HG03575 (cell line): ENCODE measurements around the gene TUBB3.
"Not testable (repeated sequence)": the region's sequence is repeated elsewhere in the genome, so short reads cannot be mapped to it uniquely, and the experiment has no call there.

ENCODE experiments used
- ATAC-seq: cut with Tn5 transposase; IDR thresholded peaks from one replicate; pipeline ENCODE4 v1.9.1; 2021; ENCODE audit not compliant: unreplicated experiment, insufficient number of reproducible peaks, low FRiP score; ENCODE audit errors: extremely low read depth

TUBB3 gene

DNA sequence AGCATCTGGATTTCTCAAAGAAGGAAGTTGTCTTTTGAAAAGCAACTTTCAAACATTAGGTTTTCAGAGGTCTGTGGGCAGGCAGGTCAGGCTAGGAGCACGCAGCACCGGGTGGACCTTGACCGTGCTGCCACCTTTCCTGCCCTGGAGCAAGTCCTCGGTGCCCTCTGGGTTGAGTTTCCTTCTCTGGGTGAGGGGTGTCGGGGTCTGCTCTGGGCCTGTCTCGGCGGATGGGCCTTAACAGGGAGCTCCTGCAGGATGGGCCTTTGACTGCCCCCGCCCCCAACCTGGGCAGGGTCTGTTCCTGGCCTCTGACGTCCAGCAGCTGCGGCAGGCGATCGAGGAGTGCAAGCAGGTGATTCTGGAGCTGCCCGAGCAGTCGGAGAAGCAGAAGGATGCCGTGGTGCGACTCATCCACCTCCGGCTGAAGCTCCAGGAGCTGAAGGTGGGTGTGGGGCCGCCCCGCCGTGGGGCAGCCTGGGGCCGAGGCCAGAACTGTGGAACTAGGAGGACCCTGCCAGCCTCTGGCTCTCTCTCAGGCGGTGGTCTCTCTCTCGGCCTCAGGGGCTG is 34.2 kb downstream of the TUBB3 start:
- ATAC-seq, result no peak

DNA sequence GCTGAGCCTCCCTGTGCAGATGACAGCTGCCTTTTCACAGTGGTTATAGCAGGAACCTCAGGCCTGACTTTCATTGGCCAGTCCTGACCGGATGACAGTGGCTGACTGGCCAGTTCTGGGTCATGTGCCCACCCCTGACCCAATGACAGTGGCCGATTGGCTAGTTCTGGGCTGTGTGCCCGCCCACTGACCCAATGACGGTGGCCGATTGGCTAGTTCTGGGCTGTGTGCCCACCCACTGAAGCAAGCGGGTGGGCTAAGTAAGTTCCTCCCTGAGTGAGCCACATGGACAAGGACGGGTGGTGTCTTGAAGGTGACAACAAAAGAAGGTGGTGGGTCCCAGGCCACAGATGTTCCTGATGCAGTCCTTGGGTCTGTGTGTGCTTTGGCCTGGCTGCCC is 34.9 kb downstream of the TUBB3 start:
- no peak for ATAC-seq

DNA sequence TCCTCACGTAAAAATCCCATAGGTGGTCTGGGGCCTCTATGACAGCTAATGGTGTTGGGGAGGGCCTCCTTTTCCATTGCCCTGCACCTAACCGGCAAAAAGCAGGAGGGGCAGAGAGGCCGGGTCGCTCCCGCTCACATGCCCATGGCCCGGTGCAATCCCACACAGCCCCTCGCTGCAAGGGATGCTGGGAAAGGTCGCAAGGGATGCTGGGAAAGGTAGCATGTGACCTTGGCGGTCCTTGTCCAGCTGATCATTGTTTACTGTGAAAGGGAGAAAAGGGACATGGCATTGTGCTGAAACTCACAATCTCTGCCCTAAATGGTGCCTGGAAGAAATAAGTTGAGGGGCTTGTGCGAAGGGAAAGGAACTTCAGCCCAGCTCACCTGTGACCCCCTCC is 35.5 kb downstream of the TUBB3 start:
- no peak for ATAC-seq

DNA sequence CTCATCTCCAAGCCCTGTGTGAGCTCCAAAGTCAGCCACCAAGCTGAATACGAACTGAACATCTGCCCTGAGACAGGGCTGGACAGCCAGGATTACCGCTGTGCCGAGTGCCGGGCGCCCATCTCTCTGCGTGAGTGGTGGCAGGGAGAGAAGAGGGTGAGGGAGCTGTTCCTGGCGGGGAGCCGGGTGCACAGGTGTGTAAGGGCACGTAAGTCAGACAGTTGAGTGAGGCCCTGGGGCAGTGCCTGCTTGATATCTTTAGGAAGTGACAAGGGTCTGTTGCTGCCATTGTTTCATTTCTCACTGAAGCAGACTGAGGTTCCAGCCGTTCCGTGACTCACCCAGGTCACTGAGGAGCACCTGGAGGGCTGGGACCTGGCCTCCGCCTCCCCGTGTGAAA is 37.8 kb downstream of the TUBB3 start:
- ATAC-seq, result no peak

DNA sequence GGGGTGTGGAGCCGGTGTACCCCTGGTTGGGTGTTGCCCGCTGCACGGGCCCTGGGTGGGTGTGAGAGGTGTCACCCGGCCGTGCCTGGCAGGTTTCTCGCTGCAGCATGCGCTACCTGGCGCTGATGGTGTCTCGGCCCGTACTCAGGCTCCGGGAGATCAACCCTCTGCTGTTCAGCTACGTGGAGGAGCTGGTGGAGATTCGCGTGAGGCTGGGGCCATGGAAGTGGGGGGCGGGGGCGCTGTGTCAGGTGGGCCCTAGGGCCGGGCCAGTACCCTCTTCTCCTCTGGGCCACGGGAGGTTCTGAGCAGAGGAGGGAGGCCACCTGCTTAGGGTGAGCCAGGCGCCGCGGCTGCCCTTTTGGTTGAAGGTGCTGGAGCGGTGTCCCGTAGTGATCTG is 38.8 kb downstream of the TUBB3 start:
- ATAC-seq, result no peak

DNA sequence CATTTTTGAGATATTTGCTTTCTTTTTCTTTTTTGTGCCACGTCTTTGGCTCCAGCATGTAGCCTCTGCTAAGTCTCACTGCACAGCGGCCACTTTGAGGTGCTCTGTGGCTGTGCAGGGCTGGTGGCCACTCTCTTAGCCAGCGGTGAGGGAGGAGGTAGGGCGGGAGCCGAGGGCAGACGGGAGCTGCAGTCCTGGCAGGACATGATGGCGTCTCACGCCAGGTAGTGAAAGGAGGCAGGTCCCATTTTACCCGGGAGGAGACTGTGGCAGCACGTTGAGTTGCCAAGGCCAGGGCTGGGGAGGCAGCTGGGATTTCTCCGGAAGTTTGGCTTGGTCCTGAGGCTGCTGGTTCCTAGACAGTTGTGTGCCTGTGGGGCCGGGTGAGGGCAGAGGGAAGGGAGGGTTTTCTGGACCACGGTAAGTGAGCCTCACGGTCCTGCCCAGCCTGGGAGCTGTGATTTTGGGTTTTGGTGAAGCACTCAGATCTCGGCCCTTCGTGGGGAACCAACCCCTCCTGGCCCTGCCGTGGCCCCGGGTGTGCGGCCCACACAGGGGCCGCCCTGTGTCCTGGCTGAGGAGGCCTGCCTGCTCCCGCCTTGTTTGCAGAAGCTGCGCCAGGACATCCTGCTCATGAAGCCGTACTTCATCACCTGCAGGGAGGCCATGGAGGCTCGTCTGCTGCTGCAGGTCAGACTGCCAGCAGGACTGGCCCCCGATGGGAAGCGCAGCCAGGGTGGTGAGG is 39.8 kb downstream of the TUBB3 start:
- no peak for ATAC-seq

DNA sequence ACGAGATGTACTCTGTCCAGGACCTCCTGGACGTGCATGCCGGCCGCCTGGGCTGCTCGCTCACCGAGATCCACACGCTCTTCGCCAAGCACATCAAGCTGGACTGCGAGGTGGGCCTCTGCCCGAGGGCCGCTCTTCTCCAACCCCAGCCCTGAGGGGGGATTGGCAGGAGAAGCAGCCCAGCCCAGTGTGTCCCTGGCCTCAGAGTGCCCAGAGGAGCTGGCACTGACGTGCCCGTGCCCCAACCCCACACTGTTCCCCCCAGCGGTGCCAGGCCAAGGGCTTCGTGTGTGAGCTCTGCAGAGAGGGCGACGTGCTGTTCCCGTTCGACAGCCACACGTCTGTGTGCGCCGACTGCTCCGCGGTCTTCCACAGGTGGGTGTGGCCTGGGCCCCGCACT is 41.1 kb downstream of the TUBB3 start:
- ATAC-seq, result no peak

DNA sequence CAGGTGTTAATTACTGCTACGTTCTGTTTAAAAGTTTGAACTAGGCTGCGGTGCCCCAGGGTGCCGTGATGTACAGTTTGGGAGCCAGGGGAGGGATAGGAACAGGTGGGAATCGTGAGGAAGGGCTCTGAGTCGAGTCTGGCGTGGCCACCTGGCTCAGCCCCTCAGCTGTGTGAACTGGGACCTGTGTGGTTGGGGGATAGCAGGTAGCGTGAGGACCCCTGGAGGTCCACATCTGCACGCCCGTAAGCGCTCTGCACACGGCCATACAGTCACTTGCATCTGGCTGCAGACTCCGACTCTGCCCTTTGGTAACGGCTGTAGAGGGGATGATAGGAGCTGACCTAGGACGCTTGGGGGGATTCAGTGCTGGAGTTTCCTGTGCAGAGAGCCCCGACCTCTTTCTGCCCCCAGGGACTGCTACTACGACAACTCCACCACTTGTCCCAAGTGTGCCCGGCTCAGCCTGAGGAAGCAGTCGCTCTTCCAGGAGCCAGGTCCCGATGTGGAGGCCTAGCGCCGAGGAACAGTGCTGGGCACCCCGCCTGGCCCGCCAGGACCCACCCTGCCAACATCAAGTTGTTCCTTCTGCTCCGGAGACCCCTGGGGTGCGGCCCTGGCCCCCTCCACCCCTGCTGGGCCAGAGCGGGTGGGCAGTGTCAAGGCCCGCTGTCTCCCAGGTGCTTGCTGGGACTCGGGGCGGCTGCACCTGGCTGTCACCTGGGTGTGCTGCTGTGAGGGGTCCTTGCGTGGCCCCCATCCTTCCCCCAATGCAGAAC is 42.5 kb downstream of the TUBB3 start:
- ATAC-seq, result no peak

DNA sequence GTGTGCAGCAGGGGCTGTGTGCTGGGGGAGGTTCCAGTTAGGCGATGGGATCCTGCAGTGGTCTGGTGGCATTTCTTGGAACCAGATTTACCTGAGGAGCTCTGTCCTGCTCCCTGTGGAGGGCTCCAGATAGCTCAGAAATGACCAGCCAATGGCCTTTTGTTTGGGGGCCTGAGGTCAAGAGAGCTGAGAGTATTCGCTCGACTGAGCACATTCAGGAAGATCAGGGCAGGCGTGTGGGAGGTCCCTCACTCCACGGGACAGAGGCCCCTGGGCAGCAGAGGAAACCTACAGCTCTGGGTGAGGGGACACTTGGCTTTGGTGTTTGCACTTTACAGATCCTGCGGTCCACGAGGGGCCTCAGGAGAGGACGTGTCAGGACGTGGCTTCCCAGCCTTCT is 43.6 kb downstream of the TUBB3 start:
- ATAC-seq, result no peak

DNA sequence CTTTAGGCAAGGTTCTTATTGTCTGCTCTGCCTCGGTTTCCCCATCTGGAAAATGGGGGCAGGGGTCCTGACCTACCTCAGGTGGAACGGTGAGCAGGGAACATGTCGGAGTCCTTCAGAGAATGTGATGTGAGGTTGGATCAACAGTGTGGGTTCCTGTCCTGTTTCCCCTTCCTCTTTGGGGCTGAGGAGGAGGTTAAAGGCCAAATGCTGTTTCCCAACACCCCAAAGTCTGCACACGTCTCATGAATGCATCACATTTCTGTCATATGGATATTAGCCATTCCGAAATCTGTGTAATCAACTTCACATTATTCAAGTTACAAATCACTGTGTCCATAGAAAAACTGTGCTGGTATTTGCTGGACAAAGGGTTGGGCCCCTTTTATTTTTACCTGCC is 44.3 kb downstream of the TUBB3 start:
- not testable (repeated sequence) for ATAC-seq

DNA sequence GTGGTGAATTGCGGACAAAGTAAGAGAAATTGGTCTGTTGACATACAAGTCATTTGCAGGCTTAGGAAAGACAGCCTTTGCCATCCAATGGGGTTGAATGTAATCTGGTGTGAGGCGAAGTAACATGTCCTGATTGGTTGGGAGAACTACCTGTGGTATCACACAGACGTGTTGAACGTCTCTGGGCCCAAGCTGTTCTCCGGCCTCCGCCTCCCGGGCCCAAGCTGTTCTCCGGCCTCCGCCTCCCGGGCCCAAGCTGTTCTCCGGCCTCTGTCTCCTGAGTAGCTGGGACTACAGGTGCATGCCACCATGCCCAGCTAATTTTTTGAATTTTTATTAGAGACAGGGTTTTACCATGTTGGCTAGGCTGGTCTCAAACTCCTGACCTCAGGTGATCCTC is 44.9 kb downstream of the TUBB3 start:
- ATAC-seq, result not testable (repeated sequence)

DNA sequence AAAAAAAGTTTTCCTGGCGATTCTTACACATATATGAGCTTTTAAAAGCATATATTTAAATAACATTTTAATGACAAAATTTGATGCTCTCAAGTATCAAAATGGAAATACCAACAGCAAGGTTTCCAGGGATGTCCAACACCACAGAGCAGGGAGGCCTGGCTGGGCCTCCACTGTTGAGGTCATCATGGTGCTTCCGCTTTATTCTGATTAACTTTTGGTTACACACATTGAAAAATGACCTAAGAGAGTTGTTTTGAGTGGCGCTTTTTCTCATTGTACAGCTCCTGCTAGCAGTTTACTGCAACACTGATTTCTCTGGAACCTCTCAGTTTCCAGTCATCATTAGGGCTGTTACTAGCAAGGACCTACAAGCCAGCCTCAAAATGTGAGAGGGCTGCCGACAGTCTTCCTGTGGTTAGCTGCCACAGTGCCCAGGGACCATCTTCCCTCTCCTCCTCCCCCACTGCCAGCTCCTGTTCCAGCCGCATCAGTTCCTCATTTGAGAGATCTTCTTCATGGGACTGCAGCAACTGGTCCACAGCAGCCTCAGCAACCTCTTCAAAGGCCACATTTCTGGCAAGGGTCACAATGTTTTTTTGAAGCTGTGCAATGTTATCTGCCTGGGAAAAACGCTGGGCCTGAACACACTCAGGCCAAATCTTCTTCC is 46.7 kb downstream of the TUBB3 start:
- no peak for ATAC-seq

DNA sequence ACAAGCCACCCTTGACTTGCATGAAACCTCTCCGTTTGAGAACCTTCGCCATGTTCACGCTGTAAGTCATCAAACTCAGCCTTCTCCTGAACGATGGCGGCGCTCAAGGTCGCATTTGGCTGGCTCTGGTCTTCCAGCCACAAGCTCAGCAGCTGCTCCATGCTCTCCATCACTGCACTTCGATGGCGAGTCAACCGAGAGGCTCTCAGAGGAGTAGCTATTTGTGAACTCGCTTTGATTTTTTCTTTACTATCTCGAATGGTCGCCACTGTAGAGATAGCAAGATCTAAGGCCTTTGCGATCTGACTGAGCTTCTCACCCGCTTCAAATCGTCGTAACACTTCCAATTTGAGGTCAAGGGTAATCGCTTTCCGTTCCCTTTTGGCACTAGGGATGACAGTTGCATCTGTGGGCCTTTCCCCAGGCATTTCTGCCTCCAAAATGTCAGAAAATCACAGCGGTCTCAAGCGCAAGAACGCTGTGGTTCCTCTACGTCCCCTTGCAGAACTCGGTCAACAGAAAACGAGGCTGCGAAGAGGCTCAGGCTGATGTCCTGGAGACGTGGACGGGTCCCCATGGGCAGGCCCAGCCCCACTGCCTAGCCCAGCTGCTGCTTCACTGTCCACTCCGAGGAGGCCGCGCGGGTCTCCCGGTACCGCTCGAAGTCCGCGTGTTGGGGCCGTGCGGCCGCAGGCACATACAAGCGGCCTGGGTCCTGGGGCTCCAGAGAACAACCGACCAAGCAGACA is 48.5 kb downstream of the TUBB3 start:
- ATAC-seq, result no peak

DNA sequence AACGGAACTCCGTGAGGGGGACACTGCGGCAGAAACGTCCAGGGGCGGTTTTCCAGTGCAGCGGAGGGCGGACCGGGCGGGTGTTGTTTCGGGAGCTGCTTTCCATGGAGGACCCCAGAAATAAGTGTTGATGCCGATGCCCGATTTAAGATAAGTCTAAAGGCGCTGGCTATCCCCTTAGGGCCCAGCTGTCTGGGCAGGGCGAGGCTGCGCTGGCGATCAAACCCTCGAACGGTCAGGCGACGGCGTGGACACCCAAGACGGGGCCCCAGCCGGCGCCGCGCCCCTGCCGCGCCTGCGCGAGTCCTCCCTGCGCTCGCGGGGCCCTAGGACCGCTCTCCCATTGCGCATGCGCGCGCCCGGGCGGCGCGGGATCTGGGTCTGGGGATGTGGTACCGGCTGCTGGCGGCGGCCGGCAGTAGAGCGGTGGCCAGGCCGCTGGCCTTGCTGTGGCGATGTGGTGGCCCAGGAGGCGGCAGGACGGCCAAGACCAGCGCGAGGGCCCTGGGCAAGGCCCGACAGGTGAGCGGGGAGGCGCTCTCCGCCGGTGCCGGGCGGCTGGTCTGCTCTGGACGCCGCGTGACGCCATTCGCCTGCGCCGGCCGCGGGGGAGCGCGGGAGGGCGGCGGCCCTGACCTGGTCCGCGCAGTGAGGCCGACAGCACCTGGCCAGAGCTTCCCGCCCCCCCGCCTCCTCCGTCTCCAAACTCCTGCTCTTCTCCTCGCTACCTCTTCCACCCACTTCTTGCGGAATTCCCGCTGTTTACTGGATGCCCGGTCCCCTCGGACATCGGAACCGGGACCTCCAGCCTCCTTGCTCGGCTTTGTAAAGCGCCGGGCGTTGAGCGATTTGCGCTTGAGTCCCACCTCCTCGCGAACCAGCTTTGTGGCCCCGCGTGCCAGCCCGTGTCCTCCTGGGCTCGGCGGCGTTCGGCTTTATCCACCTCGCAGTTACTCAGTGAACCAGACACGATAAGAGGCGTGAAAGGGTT is 49.4 kb downstream of the TUBB3 start:
- ATAC-seq, result no peak

DNA sequence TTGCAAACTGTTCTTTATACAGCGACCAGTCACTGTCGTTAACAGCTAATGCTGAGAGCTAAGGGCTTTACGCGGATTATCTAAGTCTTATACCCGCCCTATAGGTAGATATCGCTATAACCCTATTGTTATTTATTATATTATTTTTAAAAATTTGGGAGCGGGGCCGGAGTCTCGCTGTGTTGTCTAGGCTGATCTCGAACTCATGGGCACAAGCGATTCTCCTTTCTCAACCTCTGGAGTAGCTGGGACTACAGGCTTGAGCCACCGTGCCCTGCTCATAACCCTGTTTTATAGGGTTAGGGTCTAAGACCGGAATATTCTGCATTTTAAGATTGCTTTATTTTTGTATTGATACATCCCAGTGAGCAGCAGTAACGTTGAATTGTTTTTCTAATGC is 50.1 kb downstream of the TUBB3 start:
- no peak for ATAC-seq

DNA sequence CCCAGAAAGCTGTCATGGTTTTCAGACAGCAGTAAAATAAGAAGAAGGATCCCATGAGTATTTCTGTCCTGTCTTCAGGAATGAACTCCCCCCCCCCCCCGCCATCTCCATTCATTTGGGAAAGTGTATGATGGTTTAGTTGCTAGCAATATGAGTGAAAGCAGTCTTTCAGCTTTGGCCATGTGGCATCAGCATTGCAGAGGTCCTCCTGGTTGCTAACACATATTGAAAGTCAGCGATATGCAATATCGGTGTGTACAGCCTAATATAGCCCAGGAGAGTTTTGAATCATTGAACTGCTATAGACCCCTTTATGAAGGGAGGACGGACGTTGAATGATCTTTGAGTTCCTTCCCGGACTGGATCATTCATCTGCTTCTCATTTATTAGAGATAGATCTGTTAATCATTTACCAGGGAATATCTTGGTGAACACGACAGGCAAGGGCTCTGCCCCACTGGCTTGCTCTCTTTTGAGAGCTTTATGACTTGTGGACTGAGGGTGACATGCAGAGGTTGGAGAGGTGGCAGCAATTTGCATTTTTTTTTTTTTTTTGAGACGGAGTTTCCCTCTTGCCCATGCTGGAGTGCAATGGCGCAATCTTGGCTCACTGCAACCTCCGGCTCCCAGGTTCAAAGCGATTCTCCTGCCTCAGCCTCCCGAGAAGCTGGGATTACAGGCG is 50.7 kb downstream of the TUBB3 start:
- no peak for ATAC-seq

DNA sequence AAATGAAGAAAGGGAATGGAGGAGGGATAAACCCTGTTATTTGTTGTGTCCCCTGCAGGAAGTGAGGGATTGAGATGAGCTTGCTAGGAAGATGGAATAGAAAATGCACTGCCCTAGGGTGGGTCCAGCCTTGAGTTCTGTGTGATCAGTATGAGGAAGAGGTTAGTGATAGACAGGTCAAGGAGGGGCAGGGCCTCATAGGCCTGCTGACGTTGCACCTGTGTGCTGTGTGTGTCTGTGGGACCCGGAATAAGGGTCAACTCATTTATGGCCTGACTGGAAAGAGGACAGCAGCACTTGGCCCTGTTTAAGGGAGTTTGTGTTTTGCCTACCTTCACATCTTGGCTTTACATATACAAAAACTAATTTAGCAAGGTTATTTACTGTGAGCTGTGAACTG is 51.7 kb downstream of the TUBB3 start:
- ATAC-seq, result no peak

DNA sequence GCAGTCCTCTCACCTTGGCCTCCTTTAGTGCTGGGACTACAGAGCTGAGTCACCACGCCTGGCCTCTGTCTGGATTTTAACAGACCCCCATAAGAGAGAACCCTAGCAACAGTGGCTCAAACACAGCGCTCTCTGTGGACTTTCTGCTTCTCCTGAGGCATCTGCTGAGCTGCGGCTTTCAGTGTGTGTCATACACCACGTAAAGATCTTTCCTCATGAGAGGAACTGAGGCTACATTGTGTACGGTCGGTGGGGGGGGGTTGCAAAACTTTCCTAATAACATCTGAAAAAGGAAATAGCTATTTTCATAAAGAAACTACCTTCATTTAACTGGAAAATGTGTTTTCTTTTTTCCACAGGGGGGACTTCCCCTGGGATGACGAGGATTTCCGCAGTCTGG is 58.3 kb downstream of the TUBB3 start:
- no peak for ATAC-seq
